Frontal cortex (tissue), 4 donors: Measurements from ENCODE around the gene USH2A. TPM values are rescaled to one million over a fixed set of nuclear protein-coding genes. Genes with fewer than 3 reads are reported as not detected.
"Not testable (repeated sequence)": the region's sequence is repeated elsewhere in the genome, so short reads cannot be mapped to it uniquely, and the experiment has no call there.

ENCODE experiments used
- DNase-seq, 2 donors: peaks; one replicate each; pipeline ENCODE4 v3.0.0; 2012; ENCODE audit warnings: low spot score in 2 of 2
- FAIRE-seq: peaks from 2 replicates; lab custom pipeline; 2012; peaks lifted over from hg19 to GRCh38; lab: Jason Lieb, UNC
- total RNA-seq: library from RNA; depleted of rRNA; stranded (reverse); fragments of >200 nt; gene quantifications from one replicate; pipeline ENCODE4 v1.2.3, GENCODE V29; 2014
- donor health status: control.
- donor health status: control.
- donor health status: control.

USH2A gene
- total RNA-seq, 1 donor from 2014 or later, result under 0.01 TPM

DNA sequence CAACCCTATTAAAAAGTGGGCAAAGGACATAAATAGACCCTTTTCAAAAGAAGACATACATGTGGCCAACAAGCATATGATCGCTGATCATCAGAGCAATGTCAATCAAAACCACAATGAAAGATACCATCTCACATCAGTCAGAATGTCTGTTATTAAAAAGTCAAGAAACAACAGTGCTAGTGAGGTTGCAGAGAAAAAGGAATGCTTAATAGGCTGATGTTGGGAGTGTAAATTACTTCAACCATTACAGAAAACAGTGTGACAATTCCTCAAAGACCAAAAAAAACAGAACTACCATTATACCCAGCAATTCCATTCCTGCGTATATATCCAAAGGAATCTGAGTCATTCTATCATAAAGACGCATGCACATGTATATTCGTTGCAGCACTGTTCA lies 13.2 kb downstream of the USH2A start:
- DNase-seq (no peak), FAIRE-seq (no peak)

DNA sequence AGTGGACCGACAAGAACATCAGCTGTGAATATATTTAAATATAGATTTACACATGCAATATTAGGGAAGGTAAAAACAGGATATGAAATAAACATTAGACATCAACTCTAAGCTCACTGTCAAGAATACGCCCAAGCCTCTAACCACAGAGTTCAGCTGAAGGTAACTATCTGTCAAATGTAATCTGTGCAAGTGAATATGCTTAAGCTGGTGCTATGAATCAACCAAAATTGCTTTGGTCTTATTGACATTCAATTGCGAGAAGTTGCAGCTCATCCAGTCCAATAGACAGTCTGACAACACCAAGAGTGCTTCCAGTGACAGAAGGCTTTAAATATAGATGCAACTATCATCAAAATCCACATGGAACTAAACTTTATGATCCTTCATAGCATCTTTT lies 32.3 kb downstream of the USH2A start:
- FAIRE-seq (no peak), DNase-seq (no peak)

DNA sequence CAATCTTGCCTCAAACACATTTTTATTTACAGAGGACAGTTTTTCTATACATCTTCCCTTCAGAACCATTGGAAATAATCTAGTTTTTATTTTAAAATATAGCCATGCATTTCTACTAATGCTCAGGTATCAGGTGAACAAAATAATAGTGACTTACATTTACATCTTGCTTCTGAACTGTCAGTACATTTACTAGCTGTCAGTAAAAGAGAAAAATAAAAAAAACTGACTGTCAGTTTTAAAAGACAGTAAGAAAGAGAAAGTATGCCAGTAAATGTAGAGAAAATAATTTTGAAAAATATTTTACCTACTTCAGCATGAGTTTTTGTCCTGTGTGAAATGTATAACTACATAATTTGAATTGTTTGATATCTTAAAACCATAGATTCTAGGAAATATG lies 33.5 kb downstream of the USH2A start:
- DNase-seq, result no peak
- no peak for FAIRE-seq

DNA sequence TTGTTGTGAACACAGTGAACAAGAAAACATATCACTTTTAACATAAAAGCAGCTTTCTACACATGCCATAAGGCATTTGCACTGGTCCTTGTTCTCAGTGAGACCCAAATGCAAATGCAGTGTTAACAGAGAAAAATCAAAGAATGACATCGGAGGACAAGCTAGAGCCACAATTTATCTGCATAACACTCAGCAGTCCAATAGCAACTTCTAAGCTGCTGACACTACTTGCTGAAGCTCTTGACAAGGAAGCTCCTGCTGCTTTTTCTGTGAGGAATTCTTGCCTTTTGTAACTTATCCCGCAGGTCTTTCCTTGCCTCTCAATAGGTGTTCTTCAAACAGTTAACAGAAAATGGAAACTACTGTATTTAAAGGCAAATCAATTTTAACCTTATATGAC lies 34.7 kb downstream of the USH2A start:
- DNase-seq (no peak), FAIRE-seq (no peak)

DNA sequence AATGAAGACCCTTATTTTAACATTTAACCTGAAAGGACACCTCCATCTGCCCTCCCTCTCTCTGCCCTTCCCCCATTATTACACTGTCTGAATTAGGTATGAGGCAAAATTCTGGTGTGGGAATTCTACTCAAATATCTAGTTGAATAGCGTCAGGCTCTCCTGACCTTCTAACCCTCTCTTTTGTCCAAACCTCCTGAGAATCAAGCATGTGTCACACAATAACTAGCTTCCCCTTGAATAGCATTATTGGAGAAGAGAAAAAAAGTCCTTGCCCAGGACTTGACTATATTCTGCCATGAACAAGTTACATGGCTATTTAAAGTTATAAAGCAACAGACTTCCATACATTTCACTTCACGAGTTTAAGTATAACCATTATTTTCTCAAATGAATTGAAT lies 35.5 kb downstream of the USH2A start:
- FAIRE-seq, result no peak
- no peak for DNase-seq

DNA sequence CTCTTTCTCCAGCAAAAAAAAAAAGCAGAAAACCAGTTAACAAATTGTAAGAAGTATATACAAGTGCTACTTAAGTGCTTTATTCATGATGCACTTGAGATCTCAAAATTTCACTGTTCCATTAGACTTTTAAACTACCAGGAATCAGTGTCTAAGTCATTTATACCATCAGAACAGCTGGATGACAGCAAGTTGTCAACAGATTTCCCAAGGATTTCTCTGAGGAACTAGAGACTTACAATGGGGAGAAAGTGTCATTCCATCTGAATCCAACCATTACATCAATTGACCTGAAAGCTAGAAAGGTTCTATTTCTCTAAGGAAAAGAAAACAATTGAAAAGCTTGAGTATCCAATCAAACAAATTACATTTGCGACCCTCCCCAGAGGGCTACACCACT lies 43.8 kb downstream of the USH2A start:
- DNase-seq (no peak), FAIRE-seq (no peak)

DNA sequence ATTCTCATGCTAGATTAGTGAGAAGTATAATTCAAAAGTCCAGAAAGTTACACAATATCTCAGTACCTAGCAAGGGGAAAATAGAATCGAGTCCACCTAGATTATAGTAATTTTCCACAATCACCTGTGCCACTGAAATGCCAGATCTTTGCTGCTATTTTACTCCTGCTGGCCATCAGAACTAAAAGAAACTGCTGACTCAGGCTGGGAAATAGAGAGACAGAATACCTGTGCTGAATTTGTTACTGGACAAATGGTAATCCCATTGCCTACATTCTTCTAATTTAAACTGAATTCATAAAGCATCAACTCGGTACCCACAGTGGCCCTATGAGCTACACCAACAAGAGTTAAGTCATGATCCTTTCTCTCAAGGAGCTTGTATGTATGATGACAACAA lies 55.0 kb downstream of the USH2A start:
- FAIRE-seq, result no peak
- no peak for DNase-seq

DNA sequence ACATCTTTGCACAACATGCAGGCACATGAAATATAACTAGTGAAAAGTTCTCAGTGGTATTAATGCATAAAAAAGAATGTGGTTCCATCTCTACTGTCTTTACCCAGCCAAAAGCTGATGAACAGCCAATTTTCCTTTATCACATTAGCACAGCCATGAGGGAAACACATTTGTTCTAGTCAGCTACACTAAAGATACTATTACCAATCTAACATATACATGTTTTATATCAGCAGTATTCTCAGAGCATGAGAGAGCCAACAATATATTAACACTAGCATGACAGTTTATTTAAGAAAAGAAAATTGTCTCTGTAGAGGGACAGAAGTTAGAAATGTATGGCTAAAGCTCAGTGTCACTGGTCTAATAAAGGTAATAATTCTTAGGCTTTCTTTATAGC lies 56.3 kb downstream of the USH2A start:
- FAIRE-seq (no peak), DNase-seq (no peak)

DNA sequence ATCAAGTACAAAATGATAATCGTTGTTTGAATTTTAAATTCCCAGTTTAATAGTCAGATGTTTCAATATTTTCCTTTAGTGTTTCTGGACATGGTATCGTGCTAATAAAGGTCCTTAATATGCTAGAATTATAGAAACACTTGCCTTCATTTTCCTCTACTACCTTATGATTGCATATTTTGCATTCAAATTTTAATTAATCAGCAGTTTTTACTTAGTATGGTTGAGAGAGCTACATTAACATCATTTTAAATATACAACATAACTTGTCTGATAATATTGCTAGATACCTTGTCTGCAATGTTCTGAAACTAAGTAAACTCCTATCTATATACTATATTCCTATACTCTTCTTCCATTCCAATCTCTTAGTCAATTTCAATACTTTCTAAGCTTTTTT lies 66.3 kb downstream of the USH2A start:
- no peak for FAIRE-seq
- DNase-seq, result no peak

DNA sequence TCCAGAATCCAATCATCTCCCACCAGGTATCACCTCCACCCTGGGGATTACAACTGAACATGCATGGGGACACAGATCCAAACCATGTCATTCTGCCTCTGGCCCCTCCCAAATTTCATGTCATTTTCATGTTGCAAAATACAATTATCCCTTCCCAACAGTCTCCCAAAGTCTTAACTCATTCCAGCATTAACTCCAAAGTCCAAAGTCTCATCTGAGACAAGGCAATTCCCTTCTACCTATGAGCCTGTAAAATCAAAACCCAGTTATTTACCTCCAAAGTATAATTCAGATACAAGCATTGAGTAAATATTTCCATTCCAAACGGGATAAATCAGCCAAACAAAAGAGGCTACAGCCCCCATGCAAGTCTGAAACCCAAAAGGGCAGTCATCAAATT lies 73.1 kb downstream of the USH2A start:
- FAIRE-seq, result no peak
- no peak for DNase-seq

DNA sequence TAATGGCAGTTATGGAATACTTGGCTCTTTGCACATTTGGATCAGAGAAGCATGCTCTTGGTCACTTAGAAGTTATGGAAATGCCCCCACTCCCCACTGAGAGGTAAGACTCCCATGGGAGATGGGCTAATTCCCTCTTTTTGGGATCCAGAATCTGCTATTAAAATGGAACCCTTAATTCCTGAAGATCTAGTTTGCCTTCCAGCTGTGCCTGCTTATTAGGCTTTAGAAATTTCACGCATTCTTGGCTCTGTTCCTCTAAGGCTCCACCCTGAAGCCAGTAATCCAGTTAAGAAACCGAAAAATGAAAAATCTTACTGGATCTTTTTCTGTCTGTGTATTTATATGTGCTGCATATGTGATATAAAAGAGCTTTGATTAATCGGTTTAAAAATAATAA lies 76.7 kb downstream of the USH2A start:
- FAIRE-seq, result no peak
- DNase-seq, result no peak

DNA sequence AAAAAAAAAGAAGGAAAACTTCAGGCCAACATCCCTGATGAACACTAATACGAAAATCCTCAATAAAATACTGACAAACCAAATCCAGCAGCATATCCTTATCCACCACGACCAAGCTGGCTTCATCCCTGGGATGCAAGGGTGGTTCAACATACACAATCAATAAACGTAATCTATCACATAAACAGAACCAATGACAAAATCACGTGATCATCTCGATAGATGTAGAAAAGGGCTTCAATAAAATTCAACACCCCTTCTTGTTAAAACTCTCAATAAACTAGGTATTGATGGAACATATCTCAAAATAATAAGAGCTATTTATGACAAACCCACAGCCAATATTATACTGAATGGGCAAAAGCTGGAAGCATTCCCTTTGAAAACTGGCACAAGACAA lies 82.7 kb downstream of the USH2A start:
- DNase-seq, FAIRE-seq: not testable (repeated sequence)

DNA sequence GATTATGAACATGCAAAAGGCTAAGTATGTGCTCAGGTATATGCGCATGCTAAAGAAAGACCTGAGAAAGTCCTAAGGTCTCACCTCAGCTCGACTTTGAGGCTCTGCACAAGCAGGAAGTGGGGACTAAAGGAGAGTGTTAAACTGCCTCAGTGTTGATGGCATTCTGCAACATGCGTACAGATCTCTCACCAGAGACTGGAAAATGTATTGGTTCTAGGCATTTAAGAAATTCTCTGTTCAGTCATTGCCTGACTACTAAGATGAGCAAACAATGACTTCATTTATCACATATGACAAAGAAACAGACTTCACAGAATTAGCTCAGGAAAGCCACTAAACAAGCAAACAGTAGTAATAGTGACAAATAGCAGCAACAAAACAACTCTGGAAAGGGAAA lies 90.8 kb downstream of the USH2A start:
- DNase-seq (no peak), FAIRE-seq (no peak)

DNA sequence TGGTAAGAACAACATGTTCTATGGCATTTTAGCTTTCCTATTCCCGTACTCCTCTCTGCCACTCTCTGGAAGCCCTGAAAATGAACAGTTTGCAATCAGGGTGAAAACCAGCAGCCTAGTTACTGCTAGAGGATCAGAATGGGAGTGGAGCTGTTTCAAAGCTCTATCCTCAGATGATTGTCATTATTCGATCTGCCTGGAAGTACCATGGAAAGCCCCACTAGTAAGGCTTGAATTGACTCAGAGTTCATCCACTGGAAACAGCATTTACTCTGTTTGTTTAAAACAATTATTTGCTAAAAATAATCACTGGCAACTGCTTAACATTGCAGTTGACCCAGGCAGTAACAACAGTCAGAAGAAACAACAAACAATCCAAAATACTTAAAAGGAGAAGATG lies 91.2 kb downstream of the USH2A start:
- FAIRE-seq (no peak), DNase-seq (no peak)

DNA sequence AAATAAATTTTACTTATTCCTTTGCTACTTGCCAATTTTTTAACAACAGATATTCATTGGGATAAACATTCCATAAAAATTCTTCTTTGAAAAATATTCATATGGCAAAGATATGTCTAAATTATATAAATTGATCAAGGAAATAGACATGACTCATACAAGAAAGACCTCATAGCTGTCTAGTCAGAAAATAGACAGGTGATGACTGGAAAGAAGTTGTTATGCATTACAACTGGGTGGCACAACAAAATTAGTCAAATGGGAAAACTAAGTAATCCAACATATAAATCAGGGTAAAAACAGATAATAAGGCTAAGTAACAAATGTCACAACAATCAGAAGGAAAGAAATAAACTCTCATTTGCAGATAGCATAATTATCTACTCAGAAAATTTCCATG lies 92.0 kb downstream of the USH2A start:
- FAIRE-seq (no peak), DNase-seq (no peak)

DNA sequence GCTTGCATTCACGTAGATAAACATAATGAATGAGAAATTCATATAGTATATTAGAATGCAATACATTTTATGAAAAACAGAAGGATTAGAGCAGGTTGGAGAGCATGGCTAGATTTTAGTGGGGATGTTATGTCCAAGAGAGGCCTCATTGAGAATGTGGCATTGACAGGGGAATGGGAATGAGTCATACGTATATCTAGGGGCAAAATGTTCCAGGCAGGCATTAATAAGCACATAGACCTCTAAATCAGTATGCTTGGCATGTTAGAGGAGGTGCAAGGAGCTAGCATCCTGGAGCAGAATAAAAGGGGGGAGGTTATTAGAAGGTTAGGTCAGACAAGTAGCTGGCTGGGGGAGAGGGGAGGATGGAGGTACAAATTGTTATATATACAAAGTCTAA lies 93.0 kb downstream of the USH2A start:
- no peak for FAIRE-seq
- no peak for DNase-seq

DNA sequence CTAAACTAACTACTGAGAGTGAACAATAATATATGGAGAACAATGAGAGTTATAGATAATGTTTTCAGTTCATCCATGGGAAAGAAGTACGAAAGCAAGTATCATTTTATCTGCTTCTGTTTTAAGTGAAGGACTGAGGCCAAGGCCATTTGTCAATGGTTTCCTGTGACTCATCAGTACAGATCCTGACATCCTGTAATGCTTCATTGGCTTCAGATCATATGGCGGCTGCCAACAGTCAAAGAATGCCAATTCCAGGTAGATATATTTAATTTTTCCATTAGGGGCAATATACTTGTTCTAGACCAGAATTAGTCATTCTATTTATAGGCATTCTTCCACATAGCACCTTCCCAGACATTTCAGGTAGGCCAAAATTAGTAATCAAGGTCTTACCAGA lies 97.3 kb downstream of the USH2A start:
- DNase-seq, result no peak
- no peak for FAIRE-seq

DNA sequence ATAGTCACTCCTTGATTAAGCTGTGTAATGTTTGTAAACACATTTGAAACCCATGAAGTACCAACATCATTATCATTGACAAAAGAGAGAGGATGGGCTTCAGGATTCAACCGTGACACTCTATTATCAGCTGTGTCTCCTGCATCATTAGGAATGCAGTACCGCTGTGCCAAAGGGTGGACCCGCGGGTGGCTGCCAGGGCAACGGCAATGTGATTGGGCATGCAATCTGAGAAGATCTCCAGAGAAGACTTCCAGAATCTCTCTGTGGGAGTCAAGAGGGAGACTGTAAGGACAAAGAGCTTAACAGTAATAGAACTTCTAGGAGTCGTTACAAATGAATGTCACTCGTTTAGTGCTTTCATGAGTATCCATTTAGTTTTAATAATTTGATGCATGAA lies 97.9 kb downstream of the USH2A start:
- DNase-seq, result no peak

DNA sequence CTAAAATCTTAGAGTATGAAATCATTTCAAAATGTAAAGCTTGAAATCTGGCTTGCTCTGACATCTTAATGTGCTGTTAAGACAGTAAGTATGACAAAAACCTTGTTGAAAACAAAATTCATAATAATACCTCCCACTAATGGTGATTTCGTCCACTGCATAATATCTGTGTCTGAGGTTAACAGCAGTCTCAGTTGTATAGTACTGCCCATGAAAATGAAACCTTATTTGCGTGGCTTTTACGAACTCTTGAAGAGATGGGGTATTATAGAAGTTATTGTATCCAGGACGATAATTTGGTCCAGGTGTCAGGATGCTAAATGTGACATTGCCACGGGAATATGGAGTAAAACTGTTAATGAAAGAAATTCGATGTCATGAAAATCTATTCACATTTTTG lies 99.9 kb downstream of the USH2A start:
- FAIRE-seq, result no peak

More for the DNA sequence above, 97.9 kb downstream of the USH2A start:
- no peak for FAIRE-seq

DNA sequence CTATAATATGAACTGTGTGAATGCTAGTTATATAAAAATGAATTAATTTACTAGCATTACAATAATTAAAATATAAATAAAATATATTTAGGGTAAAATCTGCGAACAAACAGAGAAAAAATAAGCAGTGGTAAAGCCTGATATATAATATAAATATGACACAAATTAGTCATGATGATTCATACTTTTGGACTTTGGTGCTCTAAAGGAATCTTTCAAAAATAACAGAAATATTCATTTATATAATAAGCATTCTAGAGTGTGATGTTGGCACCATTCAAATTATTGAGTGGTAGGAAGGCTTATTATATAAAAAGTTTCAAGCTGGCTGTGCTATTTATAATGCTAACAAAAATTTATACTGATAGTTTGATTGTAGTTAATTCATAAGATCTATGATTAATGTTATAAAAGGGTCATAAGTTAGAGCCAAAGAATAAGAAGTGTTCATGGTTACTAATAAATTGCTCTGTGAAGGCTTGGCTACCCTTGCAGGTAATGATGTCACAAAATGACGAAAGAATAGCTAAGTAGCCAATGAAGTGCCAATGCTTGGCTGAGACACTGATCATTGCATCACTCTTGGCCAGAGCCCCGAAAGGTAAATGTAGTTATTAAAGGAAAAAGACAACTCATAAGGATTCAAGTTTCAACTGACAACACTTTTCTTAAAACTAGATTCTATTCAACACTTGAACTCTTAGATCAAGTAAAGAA lies 108.7 kb downstream of the USH2A start:
- DNase-seq (no peak), FAIRE-seq (no peak)

More for the DNA sequence above, 99.9 kb downstream of the USH2A start:
- no peak for DNase-seq

DNA sequence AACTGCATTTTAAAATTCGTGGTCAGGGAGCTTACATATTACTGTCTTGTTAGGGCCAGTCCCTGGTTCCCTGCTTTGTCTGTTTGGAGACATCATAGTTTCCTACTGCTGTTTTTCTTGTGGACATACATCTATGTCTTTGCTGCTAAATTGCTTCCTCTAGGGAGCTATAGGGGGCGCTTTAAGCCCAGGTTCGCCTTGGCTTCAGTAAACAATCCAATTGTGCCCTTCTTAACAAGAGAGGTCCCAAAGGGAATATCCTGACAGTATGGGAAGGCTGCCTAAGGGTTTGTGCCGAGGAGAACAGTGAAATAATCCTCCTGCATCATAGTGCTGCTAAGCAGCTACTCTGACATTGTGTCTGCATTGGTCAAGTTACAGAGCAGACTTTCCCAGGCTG lies 112.5 kb downstream of the USH2A start:
- no peak for FAIRE-seq
- DNase-seq, result no peak

DNA sequence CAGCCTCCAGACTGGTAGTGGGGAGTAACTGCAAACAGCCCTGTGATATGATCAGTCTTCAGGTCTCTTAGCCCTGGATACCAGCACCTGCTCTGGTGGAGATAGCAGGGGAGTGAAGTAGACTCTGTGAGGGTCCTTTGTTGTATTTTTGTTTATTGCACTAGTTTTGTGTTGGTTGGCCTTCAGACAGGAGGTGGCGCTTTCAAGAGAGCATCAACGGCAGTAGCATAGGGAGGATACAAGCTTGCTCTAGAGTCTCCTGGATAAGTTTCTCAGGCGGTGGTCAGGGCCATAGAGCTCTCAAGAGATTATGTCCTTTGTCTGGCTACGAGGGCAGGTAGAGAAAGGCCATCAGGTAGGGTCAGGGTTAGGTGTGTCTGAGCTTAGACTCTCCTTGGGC lies 116.4 kb downstream of the USH2A start:
- FAIRE-seq (no peak), DNase-seq (no peak)
